HepG2 (cell line): ENCODE measurements around the gene WNK1. TPM values are rescaled to one million over a fixed set of nuclear protein-coding genes. Genes with fewer than 3 reads are reported as not detected.

ENCODE experiments used
- CREB1 ChIP-seq, 2 experiments: fragments of 450-650 bp in 1 of 2; IDR thresholded peaks; 2 replicates each; pipeline ENCODE4 v1.6.1; 2016 to 2017; ENCODE audit warnings: control low read depth in 1 of 2, mild to moderate bottlenecking in 1 of 2, missing compliant biosample characterization in 1 of 2, missing genetic modification characterization in 1 of 2
- ELF3 ChIP-seq: IDR thresholded peaks from 2 replicates; pipeline ENCODE4 v1.6.1; 2016; ENCODE audit warnings: missing genetic modification reagents, missing compliant biosample characterization
- GABPA ChIP-seq, 2 experiments: IDR thresholded peaks; 2 replicates each; pipeline ENCODE4 v1.6.1; 2011 to 2016; ENCODE audit warnings: low read depth in 2 of 2, low read length in 1 of 2, missing biosample characterization in 1 of 2, missing genetic modification characterization in 1 of 2
- GABPB1 ChIP-seq: IDR thresholded peaks from 2 replicates; pipeline ENCODE4 v1.6.1; 2016; ENCODE audit warnings: mild to moderate bottlenecking, missing genetic modification reagents, moderate library complexity, missing compliant biosample characterization
- GATA4 ChIP-seq: sonication (generic); IDR thresholded peaks from 2 replicates; pipeline ENCODE4 v1.6.1; 2016; ENCODE audit warnings: antibody characterized with exemption, low read depth, borderline replicate concordance
- HCFC1 ChIP-seq: fragments of 150-350 bp; IDR thresholded peaks from 2 replicates; pipeline ENCODE4 v1.6.1; 2014; ENCODE audit warnings: low read depth, low read length
- KLF6 ChIP-seq: IDR thresholded peaks from 2 replicates; pipeline ENCODE4 v1.8.0; 2016; ENCODE audit warnings: missing biosample characterization, missing genetic modification reagents
- MIXL1 ChIP-seq: IDR thresholded peaks from 2 replicates; pipeline ENCODE4 v1.6.1; 2016
- MXD3 ChIP-seq: IDR thresholded peaks from 2 replicates; pipeline ENCODE4 v1.6.1; 2016; ENCODE audit warnings: mild to moderate bottlenecking, missing biosample characterization, missing genetic modification reagents
- NAIF1 ChIP-seq: sonication (generic); formaldehyde crosslinking; IDR thresholded peaks from 2 replicates; pipeline ENCODE4 v1.5.0; 2020; ENCODE audit warnings: mild to moderate bottlenecking, missing genetic modification reagents, borderline replicate concordance
- NR0B2 ChIP-seq: sonication (generic); formaldehyde crosslinking; IDR thresholded peaks from 2 replicates; pipeline ENCODE4 v1.4.0; 2020; ENCODE audit warnings: mild to moderate bottlenecking, missing genetic modification reagents
- POGZ ChIP-seq: sonication (generic); formaldehyde crosslinking; IDR thresholded peaks from 2 replicates; pipeline ENCODE4 v1.4.0; 2020; ENCODE audit warnings: mild to moderate bottlenecking, missing genetic modification reagents
- RARA ChIP-seq: IDR thresholded peaks from 2 replicates; pipeline ENCODE4 v1.6.1; 2016; ENCODE audit warnings: missing genetic modification reagents, missing compliant biosample characterization
- RBFOX2 ChIP-seq: fragments of 200-400 bp; formaldehyde crosslinking; IDR thresholded peaks from 2 replicates; pipeline ENCODE4 v1.6.1; 2017; ENCODE audit warnings: low read depth, mild to moderate bottlenecking, low read length
- REST ChIP-seq, 2 experiments: IDR thresholded peaks; 2 replicates each; pipeline ENCODE4 v1.6.1; 2011 to 2012; ENCODE audit warnings: low read length in 2 of 2, borderline replicate concordance in 1 of 2, low read depth in 1 of 2, mild to moderate bottlenecking in 1 of 2, moderate library complexity in 1 of 2
- SALL1 ChIP-seq: sonication (generic); formaldehyde crosslinking; IDR thresholded peaks from 2 replicates; pipeline ENCODE4 v1.8.0; 2022; ENCODE audit warnings: mild to moderate bottlenecking, missing genetic modification reagents
- THAP11 ChIP-seq: IDR thresholded peaks from 2 replicates; pipeline ENCODE4 v1.6.1; 2016; ENCODE audit warnings: missing biosample characterization, missing genetic modification reagents
- ZBTB20 ChIP-seq: sonication (generic); formaldehyde crosslinking; IDR thresholded peaks from 2 replicates; pipeline ENCODE4 v1.8.1; 2023; ENCODE audit warnings: missing genetic modification reagents, low read depth, mild to moderate bottlenecking, borderline replicate concordance
- ZBTB38 ChIP-seq: sonication (generic); formaldehyde crosslinking; IDR thresholded peaks from 2 replicates; pipeline ENCODE4 v1.5.1; 2020; ENCODE audit warnings: mild to moderate bottlenecking, missing genetic modification reagents
- ZFP62 ChIP-seq: sonication (generic); formaldehyde crosslinking; IDR thresholded peaks from 2 replicates; pipeline ENCODE4 v1.4.0; 2020; ENCODE audit warnings: missing genetic modification reagents
- ZKSCAN8 ChIP-seq: IDR thresholded peaks from 2 replicates; pipeline ENCODE4 v1.6.1; 2016; ENCODE audit warnings: borderline replicate concordance, missing genetic modification reagents, missing compliant biosample characterization
- ZNF225 ChIP-seq: sonication (generic); formaldehyde crosslinking; IDR thresholded peaks from 2 replicates; pipeline ENCODE4 v1.4.0; 2020; ENCODE audit warnings: mild to moderate bottlenecking, missing genetic modification reagents
- ZNF7 ChIP-seq: IDR thresholded peaks from 2 replicates; pipeline ENCODE4 v1.6.1; 2016; ENCODE audit warnings: missing biosample characterization, missing genetic modification reagents
- ZNF704 ChIP-seq: sonication (generic); formaldehyde crosslinking; IDR thresholded peaks from 2 replicates; pipeline ENCODE4 v1.8.1; 2023; ENCODE audit warnings: mild to moderate bottlenecking, inconsistent platforms, moderate library complexity, missing genetic modification reagents, borderline replicate concordance
- ZNF713 ChIP-seq: sonication (generic); formaldehyde crosslinking; IDR thresholded peaks from 2 replicates; pipeline ENCODE4 v1.4.0; 2020; ENCODE audit warnings: mild to moderate bottlenecking, missing genetic modification reagents
- polyA plus RNA-seq, 8 experiments: library from polyadenylated mRNA; depleted of rRNA in 3 of 8; stranded (reverse) in 7 of 8; unstranded in 1 of 8; fragments of >200 nt; fragmentation: Illumina TruSeq in 4 of 8; extraction: Trizol in 4 of 8; gene quantifications; 2 replicates each; pipeline versions ENCODE4 v1.2.1 to v1.2.3, GENCODE V29; 2011 to 2016; ENCODE audit warnings: low read depth in 4 of 8, missing spikeins in 1 of 8, mixed read lengths in 1 of 8; ENCODE audit not compliant: insufficient read depth in 1 of 8
- total RNA-seq, 5 experiments: library from RNA; depleted of rRNA; stranded (reverse); fragments of >200 nt; fragmentation: Illumina TruSeq; extraction: Trizol; gene quantifications; 2 replicates each; pipeline ENCODE4 v1.2.3, GENCODE V29; 2016; ENCODE audit warnings: low read depth in 1 of 5

The WNK1 gene
- total and polyA plus RNA-seq, 2 of the 13 experiments (the other 11 are each of a cell fraction or from before 2014, with no cell fraction given): 31.1 to 54.8 TPM

DNA sequence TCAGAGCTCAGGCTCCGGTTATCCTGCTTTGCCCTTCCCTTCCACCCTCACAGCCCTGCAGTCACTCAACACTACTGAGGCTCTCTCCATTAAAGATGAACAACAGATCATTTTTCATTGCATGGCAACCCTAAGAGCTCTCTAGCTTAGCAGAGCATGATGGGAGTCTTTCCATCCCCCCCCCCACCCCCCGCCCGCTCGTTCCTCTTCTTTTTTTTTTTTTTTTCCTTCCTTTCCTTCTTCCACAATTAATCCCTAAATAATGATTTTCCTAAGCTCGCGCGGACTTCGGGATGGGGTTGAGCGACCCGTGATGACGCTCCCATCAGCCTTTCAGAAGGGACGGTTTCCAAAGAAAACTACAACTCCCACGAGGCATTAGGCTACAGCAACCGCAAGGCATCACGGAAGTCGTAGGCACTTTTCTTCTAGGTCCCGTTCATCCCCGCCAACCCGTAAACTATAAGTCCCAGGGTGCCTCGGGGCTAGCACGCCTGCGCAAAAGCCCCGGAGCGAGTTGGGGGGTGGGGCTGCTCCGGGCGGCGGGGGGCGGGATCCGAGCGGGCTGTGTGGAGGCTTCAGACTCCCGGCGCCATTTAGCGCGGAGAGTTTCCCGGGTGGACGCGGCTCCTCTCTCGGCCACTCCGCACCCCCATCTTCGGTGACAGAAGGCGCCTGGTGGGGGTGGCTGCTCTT is at the start of gene WNK1 (continued):
- TF ChIP-seq ZNF704 (CRISPR knock-in tag) (no peak), NR0B2 (CRISPR knock-in tag) (no peak), CREB1 (IDR thresholded peaks at IDR 0.05) (peak; percentile 82), CREB1 (CRISPR knock-in tag; IDR thresholded peaks at IDR 0.05) (peak; percentile 86), NAIF1 (CRISPR knock-in tag) (0 out of 2 replicates have a peak, but pooled peaks have one; percentile 29), ELF3 (CRISPR knock-in tag) (0 out of 2 replicates have a peak, but pooled peaks have one; percentile 4), ZNF7 (CRISPR knock-in tag) (no peak), ZNF713 (CRISPR knock-in tag) (no peak), HCFC1 (peak; percentile 98), GABPA (IDR thresholded peaks at IDR 0.05; ENCODE audit: low read depth, low read length) (no peak), GABPA (CRISPR knock-in tag; IDR thresholded peaks at IDR 0.05; ENCODE audit: low read depth) (peak; percentile 77), RBFOX2 (0 out of 2 replicates have a peak, but pooled peaks have one; percentile 10), RARA (CRISPR knock-in tag) (no peak), ZFP62 (peak; percentile 92; the same call in 1 of the 2 replicates), GATA4 (0 out of 2 replicates have a peak, but pooled peaks have one; percentile 39), POGZ (CRISPR knock-in tag) (peak; percentile 32; the same call in 1 of the 2 replicates), KLF6 (CRISPR knock-in tag) (0 out of 2 replicates have a peak, but pooled peaks have one; percentile 48), ZNF225 (no peak), SALL1 (CRISPR knock-in tag) (peak; percentile 54), THAP11 (CRISPR knock-in tag) (peak; percentile 96), MXD3 (peak; percentile 45; the same call in 1 of the 2 replicates), GABPB1 (CRISPR knock-in tag) (peak; percentile 79), MIXL1 (CRISPR knock-in tag) (peak; percentile 21; the same call in 1 of the 2 replicates), ZBTB38 (no peak), REST (IDR thresholded peaks at IDR 0.05; ENCODE audit: borderline replicate concordance in 1 of 2, low read depth in 1 of 2, low read length in 2 of 2) (peak in 1 of 2 experiments; percentile 53; a peak in 1 of 4 replicates), ZBTB20 (CRISPR knock-in tag) (0 out of 2 replicates have a peak, but pooled peaks have one; percentile 13), ZKSCAN8 (peak; percentile 28; the same call in 1 of the 2 replicates)
